Fibroblast of mammary gland (primary cell): ENCODE results near the gene DDI2.

ENCODE experiments used
- DNase-seq: peaks from one replicate; pipeline ENCODE4 v3.0.0-alpha.2; 2010; ENCODE audit warnings: low read depth
- H3K4me3 ChIP-seq: 2 replicates; pipeline ENCODE4 v1.5.1; 2011; ENCODE audit warnings: low read depth, mild to moderate bottlenecking, low read length, moderate library complexity; ENCODE audit not compliant: control insufficient read depth
- TF ChIP-seq, protein P1 (sequence below): conservative IDR thresholded peaks from 2 replicates; pipeline ENCODE4 v1.5.1; 2011; ENCODE audit warnings: low read depth, low read length, inconsistent platforms; ENCODE audit not compliant: control insufficient read depth, insufficient read depth

DDI2 gene

DNA sequence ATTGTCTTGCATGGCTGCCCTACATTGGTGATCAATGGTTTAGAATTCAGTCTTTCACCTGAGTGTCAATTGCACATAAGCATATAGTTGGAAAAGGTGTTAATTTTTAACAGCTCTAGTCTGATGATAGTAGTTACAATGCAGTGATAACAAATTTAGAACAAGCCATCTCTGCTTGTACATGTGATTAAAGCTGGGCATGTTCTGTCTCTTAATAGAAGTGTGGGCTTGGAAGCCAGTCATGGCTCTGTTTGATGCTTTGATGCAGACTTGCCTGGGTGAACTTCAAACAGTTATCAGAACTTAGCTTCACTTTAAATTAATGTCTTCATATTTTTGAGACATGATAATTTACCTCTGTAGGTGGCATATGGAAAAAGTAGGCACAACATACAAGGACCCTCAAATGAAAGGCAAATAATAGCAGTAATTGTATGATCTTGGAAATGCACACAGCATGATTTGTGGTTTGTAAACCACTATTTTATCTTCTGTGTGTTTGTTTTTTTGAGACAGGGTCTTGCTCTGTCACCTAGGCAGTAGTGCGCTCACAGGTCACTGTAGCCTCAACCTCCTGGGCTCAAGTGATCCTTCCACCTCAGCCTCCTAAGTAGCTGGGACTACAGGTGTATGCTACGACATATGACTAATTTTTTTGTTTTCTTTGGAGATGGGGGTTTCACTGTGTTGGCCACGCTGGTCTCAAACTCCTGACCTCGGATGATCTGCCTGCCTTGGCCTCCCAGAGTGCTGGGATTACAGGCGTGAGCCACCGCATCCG, 3.8 kb downstream of the DDI2 start:
- H3K4me3 ChIP-seq, result no peak overlapping the region
- no peak for DNase-seq
- TF ChIP-seq, protein P1, sequence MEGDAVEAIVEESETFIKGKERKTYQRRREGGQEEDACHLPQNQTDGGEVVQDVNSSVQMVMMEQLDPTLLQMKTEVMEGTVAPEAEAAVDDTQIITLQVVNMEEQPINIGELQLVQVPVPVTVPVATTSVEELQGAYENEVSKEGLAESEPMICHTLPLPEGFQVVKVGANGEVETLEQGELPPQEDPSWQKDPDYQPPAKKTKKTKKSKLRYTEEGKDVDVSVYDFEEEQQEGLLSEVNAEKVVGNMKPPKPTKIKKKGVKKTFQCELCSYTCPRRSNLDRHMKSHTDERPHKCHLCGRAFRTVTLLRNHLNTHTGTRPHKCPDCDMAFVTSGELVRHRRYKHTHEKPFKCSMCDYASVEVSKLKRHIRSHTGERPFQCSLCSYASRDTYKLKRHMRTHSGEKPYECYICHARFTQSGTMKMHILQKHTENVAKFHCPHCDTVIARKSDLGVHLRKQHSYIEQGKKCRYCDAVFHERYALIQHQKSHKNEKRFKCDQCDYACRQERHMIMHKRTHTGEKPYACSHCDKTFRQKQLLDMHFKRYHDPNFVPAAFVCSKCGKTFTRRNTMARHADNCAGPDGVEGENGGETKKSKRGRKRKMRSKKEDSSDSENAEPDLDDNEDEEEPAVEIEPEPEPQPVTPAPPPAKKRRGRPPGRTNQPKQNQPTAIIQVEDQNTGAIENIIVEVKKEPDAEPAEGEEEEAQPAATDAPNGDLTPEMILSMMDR, result no peak

DNA sequence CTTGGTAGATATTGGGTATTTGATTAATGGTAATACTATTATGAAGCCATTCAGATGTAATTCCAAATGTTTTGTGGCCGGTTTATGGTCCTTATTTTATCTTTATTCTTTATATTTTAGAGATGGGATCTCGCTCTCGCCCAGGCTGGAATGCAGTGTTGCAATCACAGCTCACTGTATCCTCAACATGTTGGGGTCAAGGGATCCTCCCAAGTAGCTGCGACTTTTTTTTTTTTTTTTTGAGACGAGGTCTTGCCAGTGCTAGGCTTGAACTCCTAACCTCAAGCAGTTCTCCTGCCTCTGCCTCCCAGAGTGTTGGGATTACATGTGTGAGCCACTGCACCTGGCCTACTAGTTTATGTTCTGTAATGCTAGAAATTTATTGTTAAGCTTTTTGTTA, 4.7 kb downstream of the DDI2 start:
- TF ChIP-seq, protein P1, result no peak
- no peak overlapping the region for H3K4me3 ChIP-seq
- peak; percentile 28 for DNase-seq

DNA sequence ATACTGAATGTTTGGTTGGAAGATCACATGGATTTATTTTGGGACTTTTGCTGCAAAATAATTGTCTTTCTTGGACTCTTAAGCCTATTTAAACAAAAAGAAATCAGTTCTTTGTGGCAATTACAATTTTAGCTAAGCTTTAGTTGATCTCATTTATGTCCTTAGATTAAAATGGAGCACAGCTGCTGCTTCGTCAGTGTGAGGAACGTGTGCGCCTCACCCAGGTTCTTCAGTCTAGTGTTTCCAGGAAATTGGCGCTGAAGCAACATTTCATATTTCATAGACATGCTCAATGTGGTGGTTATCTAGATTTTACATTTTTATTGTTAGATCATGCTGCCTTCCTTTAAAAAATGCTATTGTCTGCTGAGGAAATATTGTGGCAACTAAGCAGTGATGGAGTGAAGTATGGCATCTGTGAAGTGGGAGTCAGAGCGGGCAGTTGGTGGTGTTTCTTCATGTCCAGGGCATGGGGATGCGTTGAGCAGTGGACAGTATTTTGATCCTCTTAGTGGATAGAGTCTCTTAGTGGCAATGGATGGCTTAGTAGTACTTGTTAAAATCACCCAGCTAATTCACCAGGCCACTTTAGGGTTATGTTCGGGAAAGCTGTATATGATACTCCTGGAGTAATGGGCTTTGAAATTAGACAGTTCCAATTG, 5.6 kb downstream of the DDI2 start:
- TF ChIP-seq, protein P1, result no peak
- DNase-seq, result no peak
- no peak overlapping the region for H3K4me3 ChIP-seq

DNA sequence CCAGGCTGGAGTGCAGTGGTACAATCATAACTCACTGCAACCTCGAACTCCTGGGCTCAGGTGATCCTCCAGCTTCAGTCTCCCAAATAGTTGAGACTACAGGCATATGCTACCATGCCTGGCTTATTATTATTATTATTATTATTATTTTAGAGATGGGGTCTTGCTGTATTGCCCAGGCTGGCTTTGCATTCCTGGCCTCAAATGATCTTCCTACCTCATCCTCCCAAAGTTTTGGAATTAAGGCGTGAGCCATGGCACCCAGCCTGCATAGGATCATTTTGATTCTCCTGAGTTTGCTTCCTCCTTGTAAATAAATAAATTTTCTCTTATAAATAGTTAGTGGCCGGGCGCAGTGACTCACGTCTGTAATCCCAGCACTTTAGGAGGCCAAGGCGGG, 6.2 kb downstream of the DDI2 start:
- no peak for DNase-seq
- TF ChIP-seq, protein P1, result no peak
- no peak overlapping the region for H3K4me3 ChIP-seq

DNA sequence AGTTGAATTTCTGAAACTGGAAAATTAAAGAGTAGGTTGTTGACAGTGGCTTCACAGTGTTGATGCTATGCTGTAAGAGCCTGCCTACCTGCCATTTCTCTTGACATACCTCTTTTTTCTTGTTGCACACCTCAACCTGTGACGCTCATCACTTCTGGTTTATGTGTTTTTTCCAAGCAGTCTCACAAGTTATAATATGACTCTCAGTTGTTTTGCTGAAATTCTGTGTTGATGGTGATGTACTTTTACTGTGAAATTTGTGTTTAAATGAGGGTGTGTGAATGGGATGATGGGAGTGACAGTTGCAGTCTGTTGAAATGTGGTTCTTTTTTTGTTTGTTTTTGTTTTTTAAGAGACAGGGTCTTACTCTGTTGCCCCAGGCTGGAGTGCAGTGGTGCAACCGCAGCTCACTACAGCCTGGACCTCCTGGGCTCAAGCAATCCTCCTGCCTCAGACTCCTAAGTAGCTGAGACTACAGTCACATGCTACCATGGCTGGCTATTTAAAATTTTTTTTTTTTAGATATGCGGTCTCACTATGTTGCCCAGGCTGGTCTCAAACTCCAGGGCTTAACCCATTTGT, 7.0 kb downstream of the DDI2 start:
- TF ChIP-seq, protein P1, result no peak
- DNase-seq, result no peak
- H3K4me3 ChIP-seq, result no peak overlapping the region

DNA sequence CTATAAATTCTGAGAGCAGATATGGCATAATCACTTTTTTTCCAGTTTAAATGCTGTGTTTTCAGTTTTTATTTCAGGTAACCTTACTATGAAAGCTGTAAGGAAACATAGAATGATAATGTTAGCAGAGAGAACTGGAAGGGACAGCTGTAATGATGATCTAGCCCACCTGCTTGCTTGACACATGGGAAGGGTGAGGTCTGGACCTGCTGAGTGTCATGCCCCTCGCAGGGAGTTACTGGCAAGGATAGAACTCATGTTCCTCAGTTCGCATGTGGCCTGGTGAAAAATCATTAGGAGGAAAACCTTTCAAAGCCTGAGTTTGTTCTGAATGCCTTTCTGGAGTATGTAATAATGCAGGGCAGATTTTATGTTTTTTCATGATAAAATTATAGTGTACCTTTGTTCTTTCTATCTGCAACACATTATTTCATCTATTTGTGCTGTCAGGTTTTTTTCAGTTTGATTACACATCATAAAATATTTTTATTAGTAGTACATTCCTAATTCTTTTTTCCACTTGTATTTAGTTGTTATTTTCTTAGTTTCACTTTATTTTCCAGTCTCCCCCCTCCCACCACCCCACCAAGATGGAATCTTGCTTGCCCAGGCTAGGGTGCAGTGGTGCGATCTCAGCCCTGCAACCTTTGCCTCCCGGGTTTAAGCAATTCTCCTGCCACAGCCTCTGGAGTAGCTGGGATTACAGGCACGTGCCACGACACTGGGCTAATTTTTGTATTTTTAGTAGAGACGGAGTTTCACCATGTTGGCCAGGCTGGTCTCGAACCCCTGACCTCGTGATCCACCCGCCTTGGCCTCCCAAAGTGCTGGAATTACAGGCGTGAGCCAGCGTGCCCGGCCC, 8.0 kb downstream of the DDI2 start:
- H3K4me3 ChIP-seq, result no peak overlapping the region
- DNase-seq, result no peak
- TF ChIP-seq, protein P1, result no peak
